Right atrium auricular region (tissue), 2 donors: ENCODE data around the gene SST. TPM values are rescaled to one million over a fixed set of nuclear protein-coding genes. Genes with fewer than 3 reads are reported as not detected.

Source experiments
- DNase-seq: peaks from one replicate; pipeline ENCODE4 v3.0.0-alpha.2; 2019; ENCODE audit warnings: low spot score
- H3K27ac ChIP-seq, 2 donors: fragments of 200-600 bp; sonication (generic); 1 replicate in 1 of 2; 2 replicates in 1 of 2; pipeline ENCODE4 v1.5.1; 2016 to 2019
- H3K27me3 ChIP-seq, 2 donors: fragments of 200-600 bp; sonication (generic); one replicate each; pipeline versions ENCODE4 v1.5.1 to v1.6.0; 2017 to 2019
- H3K36me3 ChIP-seq: fragments of 200-600 bp; sonication (generic); one replicate; pipeline ENCODE4 v1.5.1; 2016
- H3K4me1 ChIP-seq, 2 donors: fragments of 200-600 bp; sonication (generic); one replicate each; pipeline versions ENCODE4 v1.5.1 to v1.6.0; 2017 to 2019
- H3K4me3 ChIP-seq, 2 donors: fragments of 200-600 bp; sonication (generic); 1 replicate in 1 of 2; 2 replicates in 1 of 2; pipeline ENCODE4 v1.5.1; 2017 to 2019; ENCODE audit warnings: mild to moderate bottlenecking in 1 of 2, moderate library complexity in 1 of 2
- H3K9me3 ChIP-seq, 2 donors: fragments of 200-600 bp; sonication (generic); one replicate each; pipeline ENCODE4 v1.5.1; 2019
- total RNA-seq, 2 donors: library from RNA; depleted of rRNA; stranded (reverse); fragments of >200 nt; gene quantifications; one replicate each; pipeline ENCODE4 v1.1.0, GENCODE V29; 2016
- TF ChIP-seq, protein P1 (sequence below), 2 donors: fragments of 200-600 bp; sonication (generic); IDR thresholded peaks; one replicate each; pipeline ENCODE4 v1.5.1; 2019; ENCODE audit warnings: antibody characterized with exemption in 2 of 2

Gene SST
- total RNA-seq, 2 donors from 2014 or later, result not detected

DNA sequence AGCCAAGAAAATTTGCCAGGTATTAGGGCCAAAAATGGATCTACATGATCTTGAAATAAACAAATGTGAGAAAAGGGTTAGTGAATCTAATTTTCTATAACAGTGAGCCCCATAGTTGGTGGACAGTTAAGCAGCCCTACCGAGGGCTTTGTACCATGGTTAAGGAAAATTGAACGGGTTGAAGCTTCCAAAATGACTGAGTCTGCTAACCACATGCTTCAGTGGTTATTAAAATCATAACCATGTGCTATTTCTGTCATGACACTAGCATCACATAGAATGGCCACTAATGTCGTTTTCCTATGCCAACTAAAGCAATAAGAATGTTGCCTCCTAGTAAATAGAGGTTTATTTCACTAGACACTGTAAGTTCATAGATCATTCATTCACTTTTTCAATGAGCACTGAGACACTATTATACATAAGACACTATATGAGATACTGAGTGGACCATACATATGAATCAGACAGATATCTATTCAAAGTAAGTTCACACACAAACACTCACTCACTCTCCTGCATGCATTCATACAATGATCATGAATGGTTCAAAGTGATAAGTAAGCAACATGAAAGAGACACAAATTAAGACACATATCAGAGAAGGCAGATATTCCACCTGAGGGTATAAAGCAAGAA, 4.3 kb downstream of the SST start:
- Histone ChIP-seq H3K27me3 (peaks cover 0 to 3% of the 10 kb centered on the region in 2 donors), H3K27ac (no peak overlapping the region), H3K4me3 (no peak overlapping the region), H3K36me3 (no peaks in the 10 kb centered on the region), H3K9me3 (no peaks in the 10 kb centered on the region), H3K4me1 (no peaks in the 10 kb centered on the region)
- DNase-seq, result no peak
- TF ChIP-seq, protein P1, sequence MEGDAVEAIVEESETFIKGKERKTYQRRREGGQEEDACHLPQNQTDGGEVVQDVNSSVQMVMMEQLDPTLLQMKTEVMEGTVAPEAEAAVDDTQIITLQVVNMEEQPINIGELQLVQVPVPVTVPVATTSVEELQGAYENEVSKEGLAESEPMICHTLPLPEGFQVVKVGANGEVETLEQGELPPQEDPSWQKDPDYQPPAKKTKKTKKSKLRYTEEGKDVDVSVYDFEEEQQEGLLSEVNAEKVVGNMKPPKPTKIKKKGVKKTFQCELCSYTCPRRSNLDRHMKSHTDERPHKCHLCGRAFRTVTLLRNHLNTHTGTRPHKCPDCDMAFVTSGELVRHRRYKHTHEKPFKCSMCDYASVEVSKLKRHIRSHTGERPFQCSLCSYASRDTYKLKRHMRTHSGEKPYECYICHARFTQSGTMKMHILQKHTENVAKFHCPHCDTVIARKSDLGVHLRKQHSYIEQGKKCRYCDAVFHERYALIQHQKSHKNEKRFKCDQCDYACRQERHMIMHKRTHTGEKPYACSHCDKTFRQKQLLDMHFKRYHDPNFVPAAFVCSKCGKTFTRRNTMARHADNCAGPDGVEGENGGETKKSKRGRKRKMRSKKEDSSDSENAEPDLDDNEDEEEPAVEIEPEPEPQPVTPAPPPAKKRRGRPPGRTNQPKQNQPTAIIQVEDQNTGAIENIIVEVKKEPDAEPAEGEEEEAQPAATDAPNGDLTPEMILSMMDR (IDR thresholded peaks at IDR 0.05), result no peak

DNA sequence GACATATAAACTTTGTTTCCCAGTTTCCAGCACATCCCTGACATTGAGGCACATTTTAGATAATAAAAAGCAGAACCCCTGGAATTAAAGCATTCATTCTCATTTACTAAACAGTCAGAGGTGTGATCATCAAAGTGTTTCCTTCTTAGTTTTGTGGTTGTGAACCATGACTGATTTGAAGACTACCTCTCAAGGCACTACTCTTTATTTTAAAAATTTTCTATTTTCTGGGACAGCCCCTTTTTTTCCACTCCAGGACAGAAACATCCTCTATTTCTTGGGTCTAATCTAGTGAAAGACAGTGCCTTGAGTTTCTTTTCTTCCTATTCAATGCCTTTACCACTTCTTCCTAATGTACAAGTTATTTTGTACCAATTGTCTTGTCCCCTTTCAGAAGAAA, 5.2 kb downstream of the SST start:
- TF ChIP-seq, protein P1 (IDR thresholded peaks at IDR 0.05), result no peak
- H3K9me3 ChIP-seq, result no peaks in the 10 kb centered on the region
- H3K27me3 ChIP-seq, result no peaks in the 10 kb centered on the region
- H3K4me3 ChIP-seq, result no peak overlapping the region
- H3K27ac ChIP-seq, result no peak overlapping the region
- no peak for DNase-seq
- H3K36me3 ChIP-seq, result no peaks in the 10 kb centered on the region
- no peaks in the 10 kb centered on the region for H3K4me1 ChIP-seq

DNA sequence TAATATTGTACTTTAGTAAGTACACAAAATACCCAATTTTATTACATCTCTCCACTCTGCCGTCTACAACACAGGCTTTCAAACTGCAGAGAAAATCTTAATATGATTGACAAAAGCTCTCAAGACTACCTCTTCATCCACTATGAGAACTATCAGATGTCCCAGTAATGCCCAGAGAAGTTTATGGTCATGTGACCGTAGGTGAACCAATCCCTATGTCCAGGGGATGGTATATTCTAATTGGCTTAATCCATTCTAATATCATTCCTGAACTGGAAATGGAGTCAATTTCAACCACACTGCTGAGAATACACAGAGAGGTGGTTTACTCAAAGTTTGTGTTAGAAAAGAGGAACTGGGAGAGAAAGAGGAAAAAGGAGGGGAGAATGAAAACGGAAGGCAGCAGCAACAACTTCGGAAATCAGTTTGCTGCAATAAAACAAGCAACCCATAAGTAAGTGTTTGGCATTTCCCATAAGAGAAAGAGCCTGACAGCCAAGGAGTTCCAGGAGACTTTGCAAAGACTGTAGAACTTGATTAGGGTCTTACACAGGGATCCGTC, 7.3 kb downstream of the SST start:
- H3K4me3 ChIP-seq, result no peak overlapping the region
- no peaks in the 10 kb centered on the region for H3K27me3 ChIP-seq
- DNase-seq, result no peak
- no peaks in the 10 kb centered on the region for H3K9me3 ChIP-seq
- TF ChIP-seq, protein P1 (IDR thresholded peaks at IDR 0.05), result no peak
- H3K36me3 ChIP-seq, result no peaks in the 10 kb centered on the region
- no peaks in the 10 kb centered on the region for H3K4me1 ChIP-seq
- H3K27ac ChIP-seq, result no peak overlapping the region

DNA sequence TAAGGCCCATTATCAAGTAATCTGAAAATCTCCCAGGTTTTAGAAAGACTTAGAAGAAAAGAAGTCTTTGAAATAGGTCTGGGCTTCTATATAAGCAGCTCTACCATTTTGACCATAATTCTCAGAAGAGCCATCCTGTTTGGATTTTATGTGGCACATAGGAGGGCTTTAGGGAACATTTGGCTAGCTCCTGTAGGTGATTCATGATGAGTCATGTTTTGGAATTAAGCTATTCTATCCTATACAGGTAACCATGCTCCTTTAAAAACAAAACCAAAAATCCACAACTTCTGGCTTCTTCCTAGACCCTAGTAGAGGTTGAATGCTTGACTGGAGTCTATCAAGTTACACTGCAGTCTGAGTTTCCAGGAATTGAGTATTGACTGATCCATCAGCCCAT, 8.9 kb downstream of the SST start:
- Histone ChIP-seq H3K27me3 (no peaks in the 10 kb centered on the region), H3K36me3 (no peaks in the 10 kb centered on the region), H3K9me3 (no peaks in the 10 kb centered on the region), H3K27ac (no peak overlapping the region), H3K4me1 (no peaks in the 10 kb centered on the region), H3K4me3 (no peak overlapping the region)
- TF ChIP-seq, protein P1 (IDR thresholded peaks at IDR 0.05), result no peak
- no peak for DNase-seq

DNA sequence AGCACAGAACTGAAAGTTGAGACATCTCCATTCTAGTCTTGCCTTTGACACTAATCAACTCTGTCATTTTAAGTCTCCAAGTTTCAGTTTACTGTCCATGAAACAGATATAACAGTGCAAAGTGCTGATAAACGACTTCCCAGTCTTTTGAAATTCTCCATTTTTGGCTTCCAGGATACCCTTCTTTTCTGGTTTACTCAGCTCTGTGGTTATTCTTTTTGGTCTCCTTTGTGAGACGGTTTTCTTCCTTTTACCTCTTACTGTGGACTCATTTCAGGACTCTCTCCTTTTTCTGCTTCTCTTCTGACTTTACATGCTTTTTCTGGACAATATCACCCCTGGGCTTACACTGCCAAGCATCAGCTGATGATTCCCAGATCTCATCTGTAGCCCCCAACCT, 18.9 kb downstream of the SST start:
- Histone ChIP-seq H3K27me3 (no peaks in the 10 kb centered on the region), H3K36me3 (no peaks in the 10 kb centered on the region), H3K4me1 (no peaks in the 10 kb centered on the region), H3K4me3 (no peak overlapping the region), H3K27ac (no peak overlapping the region), H3K9me3 (no peaks in the 10 kb centered on the region)
- TF ChIP-seq, protein P1 (IDR thresholded peaks at IDR 0.05), result no peak
- DNase-seq, result no peak

DNA sequence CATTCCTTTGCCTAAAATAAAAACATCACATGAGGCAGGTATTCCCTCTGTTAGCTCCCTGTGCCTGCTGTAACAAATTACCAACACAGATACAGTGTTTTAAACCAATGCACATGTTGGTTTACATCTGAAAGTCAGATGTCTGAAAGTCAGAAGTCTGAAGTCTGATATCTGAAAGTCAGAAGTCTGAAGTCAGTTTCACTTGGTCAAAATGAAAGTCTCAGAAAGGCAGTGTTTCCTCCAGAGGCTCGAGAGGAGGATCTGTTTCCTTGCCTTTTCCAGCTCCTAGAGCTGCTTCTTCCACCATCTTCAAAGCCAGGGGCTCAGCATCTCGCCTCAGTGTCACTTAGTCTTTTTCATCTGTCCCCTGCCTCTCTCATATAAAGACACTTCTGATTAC, 22.0 kb downstream of the SST start:
- Histone ChIP-seq H3K36me3 (no peaks in the 10 kb centered on the region), H3K27me3 (no peaks in the 10 kb centered on the region), H3K4me1 (no peaks in the 10 kb centered on the region), H3K27ac (no peak overlapping the region), H3K4me3 (no peak overlapping the region), H3K9me3 (no peaks in the 10 kb centered on the region)
- TF ChIP-seq, protein P1 (IDR thresholded peaks at IDR 0.05), result no peak
- no peak for DNase-seq
